ENCODE data around the gene NPAS2.

NPAS2 gene

DNA sequence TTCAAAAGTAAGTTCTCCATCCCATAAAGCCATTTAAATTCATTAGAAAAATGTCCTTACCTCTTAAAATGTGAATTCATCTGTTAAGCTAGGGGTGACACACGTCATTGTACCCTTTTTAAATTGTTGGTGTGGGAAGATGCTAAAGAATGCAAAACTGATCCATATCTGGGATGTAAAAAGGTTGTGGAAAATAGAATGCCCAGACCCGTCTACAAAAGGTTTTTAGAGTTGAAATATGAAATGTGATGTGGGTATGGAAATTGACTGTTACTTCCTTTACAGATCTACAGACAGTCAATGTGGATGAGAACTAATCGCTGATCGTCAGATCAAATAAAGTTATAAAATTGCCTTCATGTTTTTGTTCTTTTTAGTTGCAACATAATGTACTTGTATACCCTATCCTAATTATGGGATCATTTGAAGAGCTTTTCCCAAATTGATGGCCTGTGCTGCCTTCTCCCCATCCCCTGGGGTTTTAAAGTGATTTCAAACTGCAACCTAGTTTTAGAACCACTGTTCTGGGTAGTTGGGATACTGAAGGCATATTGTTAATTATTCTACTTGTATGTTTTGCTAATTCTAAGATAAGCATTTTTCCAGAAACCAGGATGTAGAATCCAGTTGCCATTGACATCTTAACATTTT, 186.3 kb downstream of the NPAS2 start:
- TF ChIP-seq, protein P1, sequence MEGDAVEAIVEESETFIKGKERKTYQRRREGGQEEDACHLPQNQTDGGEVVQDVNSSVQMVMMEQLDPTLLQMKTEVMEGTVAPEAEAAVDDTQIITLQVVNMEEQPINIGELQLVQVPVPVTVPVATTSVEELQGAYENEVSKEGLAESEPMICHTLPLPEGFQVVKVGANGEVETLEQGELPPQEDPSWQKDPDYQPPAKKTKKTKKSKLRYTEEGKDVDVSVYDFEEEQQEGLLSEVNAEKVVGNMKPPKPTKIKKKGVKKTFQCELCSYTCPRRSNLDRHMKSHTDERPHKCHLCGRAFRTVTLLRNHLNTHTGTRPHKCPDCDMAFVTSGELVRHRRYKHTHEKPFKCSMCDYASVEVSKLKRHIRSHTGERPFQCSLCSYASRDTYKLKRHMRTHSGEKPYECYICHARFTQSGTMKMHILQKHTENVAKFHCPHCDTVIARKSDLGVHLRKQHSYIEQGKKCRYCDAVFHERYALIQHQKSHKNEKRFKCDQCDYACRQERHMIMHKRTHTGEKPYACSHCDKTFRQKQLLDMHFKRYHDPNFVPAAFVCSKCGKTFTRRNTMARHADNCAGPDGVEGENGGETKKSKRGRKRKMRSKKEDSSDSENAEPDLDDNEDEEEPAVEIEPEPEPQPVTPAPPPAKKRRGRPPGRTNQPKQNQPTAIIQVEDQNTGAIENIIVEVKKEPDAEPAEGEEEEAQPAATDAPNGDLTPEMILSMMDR (conservative IDR thresholded peaks at IDR 0.05) = no peak
- no peak overlapping the region for H3K27ac ChIP-seq

DNA sequence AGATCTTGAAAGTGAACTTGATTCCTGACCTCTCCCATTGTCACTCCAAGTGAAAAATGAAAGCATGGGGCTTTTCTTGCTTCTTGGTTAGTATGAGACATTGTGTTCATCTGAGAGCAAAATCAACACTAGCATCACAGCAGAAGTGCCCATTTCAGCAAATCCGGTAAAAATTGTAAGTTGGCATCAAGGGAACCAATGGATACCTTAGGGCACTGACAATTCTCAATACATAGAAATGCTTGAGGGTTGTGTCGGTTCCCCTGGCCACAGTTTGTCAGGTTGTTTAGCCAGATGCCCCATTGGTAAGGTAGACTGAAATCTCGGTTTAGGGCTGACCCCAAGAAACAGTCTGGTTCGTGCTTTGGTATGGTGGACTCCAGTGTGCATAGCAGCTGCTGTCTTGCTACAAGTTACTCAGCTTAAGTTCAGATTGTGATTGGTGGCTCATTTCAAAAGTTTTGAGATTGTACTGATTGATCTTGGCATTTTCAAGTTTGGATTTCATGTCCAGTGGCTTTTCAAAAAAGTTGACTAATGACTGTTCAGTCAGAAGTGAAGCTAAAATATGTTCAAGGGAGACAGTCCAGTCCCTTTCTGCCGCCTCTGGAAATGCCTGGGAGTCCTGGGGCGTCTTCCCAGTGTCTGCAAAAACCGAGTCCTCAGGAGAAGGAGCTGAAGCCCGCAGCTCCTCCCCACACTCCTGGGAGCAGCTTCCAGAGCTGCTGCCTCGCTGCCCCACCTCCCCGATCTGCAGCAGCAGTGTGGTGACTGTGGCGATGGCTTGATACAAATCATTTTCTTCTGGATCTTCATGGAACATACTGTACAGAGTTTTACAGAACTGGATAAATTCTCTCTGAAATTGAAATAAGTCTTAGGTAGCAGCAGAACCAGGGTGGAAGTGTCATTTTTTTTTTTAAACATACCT, 187.7 kb downstream of the NPAS2 start:
- no peak overlapping the region for H3K27ac ChIP-seq
- TF ChIP-seq, protein P1 (conservative IDR thresholded peaks at IDR 0.05) = no peak
- no peak for TF ChIP-seq ZFX (IDR thresholded peaks at IDR 0.05)

DNA sequence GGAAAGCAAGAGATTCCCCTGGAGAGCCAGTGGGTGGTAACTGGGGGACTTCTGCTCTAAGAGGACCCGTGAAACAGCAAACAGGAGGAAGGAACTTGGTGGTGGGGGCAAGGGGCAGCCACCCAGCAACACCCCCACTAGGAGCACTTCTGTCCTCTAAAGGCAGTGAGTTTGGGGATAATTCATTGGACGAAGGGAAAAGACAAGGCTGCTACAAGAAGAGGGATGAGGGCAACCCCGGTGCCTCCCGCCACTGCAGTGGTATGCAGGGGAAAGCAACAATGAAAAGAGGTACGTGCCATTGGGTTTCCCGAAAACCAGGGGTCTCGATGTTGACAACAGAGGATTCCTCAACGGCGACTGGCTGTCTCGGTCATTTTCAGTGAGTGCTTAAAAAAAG, 191.2 kb downstream of the NPAS2 start:
- no peak for TF ChIP-seq ZFX (IDR thresholded peaks at IDR 0.05)
- TF ChIP-seq, protein P1 (conservative IDR thresholded peaks at IDR 0.05) = no peak
- H3K27ac ChIP-seq = no peak overlapping the region

GRCh38 chr2:101012054-101012705, 192.2 kb downstream of the NPAS2 start:
- TF ChIP-seq, protein P1 (conservative IDR thresholded peaks at IDR 0.05) = no peak
- TF ChIP-seq ZFX (IDR thresholded peaks at IDR 0.05) = no peak
- H3K27ac ChIP-seq = no peak overlapping the region

DNA sequence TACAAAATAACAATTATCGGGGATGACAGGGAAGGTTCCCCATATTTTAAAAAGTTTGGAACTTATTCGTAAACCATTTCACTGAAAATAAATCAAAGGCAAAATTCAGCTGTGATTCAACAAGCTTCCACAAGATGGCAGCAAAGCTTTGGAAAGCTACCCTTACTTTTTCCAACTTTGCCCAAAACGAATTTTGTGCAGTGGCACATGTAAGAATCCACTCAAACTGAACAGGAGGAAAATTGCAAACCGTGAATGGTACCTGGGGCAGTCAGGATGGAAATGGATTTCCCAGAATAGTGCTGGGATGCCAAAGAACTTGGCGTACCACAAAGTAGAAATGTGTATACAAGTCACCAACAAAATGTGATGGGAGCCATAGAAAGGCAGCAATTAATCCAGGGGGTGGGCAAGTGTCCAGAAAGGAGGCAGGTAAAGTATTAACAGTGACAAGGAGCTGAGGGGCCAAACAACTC, 192.8 kb downstream of the NPAS2 start:
- TF ChIP-seq ZFX (IDR thresholded peaks at IDR 0.05) = no peak
- TF ChIP-seq, protein P1 (conservative IDR thresholded peaks at IDR 0.05) = peak; percentile 80

GRCh38 chr2:101014264-101014857, 194.4 kb downstream of the NPAS2 start:
- no peak for TF ChIP-seq ZFX (IDR thresholded peaks at IDR 0.05)
- TF ChIP-seq, protein P1 (conservative IDR thresholded peaks at IDR 0.05) = no peak
- no peak overlapping the region for H3K27ac ChIP-seq

More for the DNA sequence above, 192.8 kb downstream of the NPAS2 start:
- no peak overlapping the region for H3K27ac ChIP-seq

Data from C4-2B (cell line).